ENCODE results near the gene DSCAM. TPM values are rescaled to one million over a fixed set of nuclear protein-coding genes. Genes with fewer than 3 reads are reported as not detected.

Gene DSCAM
- total and polyA plus RNA-seq, 10 of the 15 experiments (the other 5 are each of a cell fraction or from before 2014, with no cell fraction given) = not detected

GRCh38 chr21:40618191-40618973 lies 228.6 kb downstream of the DSCAM start (continued):
- TF ChIP-seq CEBPZ (IDR thresholded peaks at IDR 0.05; ENCODE audit: low read depth, low read length) (no peak), NFYB (IDR thresholded peaks at IDR 0.05; ENCODE audit: insufficient read depth, low read depth, low read length) (no peak), RUNX3 (IDR thresholded peaks at IDR 0.05; ENCODE audit: low read length) (no peak), WRNIP1 (IDR thresholded peaks at IDR 0.05; ENCODE audit: borderline replicate concordance, low read depth, low read length) (no peak), POLR2AphosphoS2 (IDR thresholded peaks at IDR 0.05; ENCODE audit: low read depth, low read length) (no peak), IRF3 (IDR thresholded peaks at IDR 0.05) (no peak), CHD2 (IDR thresholded peaks at IDR 0.05; ENCODE audit: borderline replicate concordance, low read depth, low read length) (no peak), ETV6 (conservative IDR thresholded peaks at IDR 0.05 in 1 of 2, IDR thresholded peaks at IDR 0.05 in 1 of 2; ENCODE audit: borderline replicate concordance in 1 of 2, low read depth in 1 of 2) (no peak), CHD1 (IDR thresholded peaks at IDR 0.05; ENCODE audit: low read depth, low read length) (no peak), BACH1 (IDR thresholded peaks at IDR 0.05; ENCODE audit: borderline replicate concordance) (no peak), HSF1 (IDR thresholded peaks at IDR 0.05; ENCODE audit: low read depth, low read length) (no peak), CUX1 (IDR thresholded peaks at IDR 0.05; ENCODE audit: insufficient replicate concordance, low read depth, low read length) (no peak), CREM (IDR thresholded peaks at IDR 0.05; ENCODE audit: low read depth) (no peak)

Data from GM12878 (cell line).